HCT116 (cell line): Measurements from ENCODE around the gene GRM5. TPM values are rescaled to one million over a fixed set of nuclear protein-coding genes. Genes with fewer than 3 reads are reported as not detected.
"Not testable (repeated sequence)": the region's sequence is repeated elsewhere in the genome, so short reads cannot be mapped to it uniquely, and the experiment has no call there.

Experiments used
- ATAC-seq: fragments of 200-7000 bp; cut with Tn5 transposase; 2 replicates; pipeline ENCODE4 v1.9.1; 2020; ENCODE audit warnings: mild to moderate bottlenecking, moderate library complexity
- BruUV-seq: library from RNA; stranded (reverse); fragments of 400-500 nt; replicated peaks from 2 replicates; lab custom pipeline; 2021; lab: Mats Ljungman, UMichigan
- CTCF ChIA-PET: fragments of 300-600 bp; sonication (Branson Sonifier 250); formaldehyde crosslinking; loops from one replicate; lab custom pipeline; 2021; ENCODE audit warnings: antibody characterized with exemption; lab: Charles Lee
- POLR2A ChIA-PET: fragments of 300-600, 350-600 bp; sonication (Branson Sonifier 250); formaldehyde crosslinking; loops from one replicate; lab custom pipeline; 2021; ENCODE audit warnings: antibody characterized with exemption; lab: Charles Lee
- RAD21 ChIA-PET, 2 experiments: fragments of 300-600 bp; sonication (Branson Sonifier 250); formaldehyde crosslinking; loops; one replicate each; lab custom pipeline; 2023; ENCODE audit warnings: low total read pairs in 2 of 2; ENCODE audit not compliant: uncharacterized antibody in 2 of 2, unreplicated experiment in 2 of 2, low non-redundant PET in 1 of 2; lab: Charles Lee
- DNase-seq: peaks from one replicate; pipeline ENCODE4 v3.0.0-alpha.2; 2010; ENCODE audit warnings: low read depth, low spot score
- H2AFZ ChIP-seq: fragments of 200-600 bp; shearing (Covaris generic), sonication (generic); 2 replicates; pipeline ENCODE4 v1.6.1; 2017; ENCODE audit warnings: low read depth, mixed run types, mixed read lengths, antibody characterized with exemption, low read length; ENCODE audit not compliant: poor library complexity, severe bottlenecking
- H3K27ac ChIP-seq: 2 replicates; pipeline ENCODE4 v1.5.1; 2012; ENCODE audit warnings: low read depth, low read length
- H3K27me3 ChIP-seq: fragments of 200-600 bp; sonication (generic); 2 replicates; pipeline ENCODE4 v1.6.1; 2016; ENCODE audit warnings: mixed run types, low read length, mixed read lengths; ENCODE audit not compliant: insufficient read depth
- H3K36me3 ChIP-seq, 2 experiments: fragments of 200-500 bp in 1 of 2; fragments of 200-600 bp in 1 of 2; sonication (Bioruptor generic) in 1 of 2; sonication (generic) in 1 of 2; 2 replicates each; pipeline versions ENCODE4 v1.5.1 to v1.6.1; 2014 to 2016; ENCODE audit warnings: low read length in 2 of 2, inconsistent platforms in 1 of 2, mixed read lengths in 1 of 2, mixed run types in 1 of 2; ENCODE audit not compliant: insufficient read depth in 2 of 2, control insufficient read depth in 1 of 2
- H3K4me1 ChIP-seq, 2 experiments: fragments of 200-600 bp in 1 of 2; sonication (generic) in 1 of 2; 2 replicates each; pipeline versions ENCODE4 v1.5.1 to v1.6.1; 2012 to 2017; ENCODE audit warnings: low read length in 2 of 2, inconsistent platforms in 1 of 2, mild to moderate bottlenecking in 1 of 2, mixed read lengths in 1 of 2, mixed run types in 1 of 2, moderate library complexity in 1 of 2; ENCODE audit not compliant: insufficient read depth in 2 of 2, control insufficient read depth in 1 of 2
- H3K4me2 ChIP-seq: fragments of 200-600 bp; sonication (generic); 2 replicates; pipeline ENCODE4 v1.6.1; 2017; ENCODE audit warnings: mixed run types, low read length, mixed read lengths
- H3K4me3 ChIP-seq, 2 experiments: fragments of 200-600 bp in 1 of 2; sonication (generic) in 1 of 2; replicated peaks in 1 of 2; 2 replicates each; pipeline ENCODE4 v1.5.1; 2011 to 2016; ENCODE audit warnings: low read length in 2 of 2, control low read depth in 1 of 2, low read depth in 1 of 2, mild to moderate bottlenecking in 1 of 2, mixed read lengths in 1 of 2, mixed run types in 1 of 2
- H3K79me2 ChIP-seq: fragments of 200-600 bp; sonication (generic); 2 replicates; pipeline ENCODE4 v1.6.1; 2017; ENCODE audit warnings: mild to moderate bottlenecking, mixed run types, low read length, moderate library complexity, mixed read lengths; ENCODE audit not compliant: insufficient read depth
- H3K9ac ChIP-seq: fragments of 200-600 bp; sonication (generic); 2 replicates; pipeline ENCODE4 v1.6.1; 2016; ENCODE audit warnings: low read length, mixed read lengths
- H3K9me2 ChIP-seq: fragments of 200-600 bp; sonication (generic), shearing (Covaris generic); 2 replicates; pipeline ENCODE4 v1.6.1; 2017; ENCODE audit warnings: mixed run types, mild to moderate bottlenecking, moderate library complexity; ENCODE audit not compliant: insufficient read depth
- H3K9me3 ChIP-seq, 2 experiments: fragments of 200-500 bp in 1 of 2; fragments of 200-600 bp in 1 of 2; sonication (Bioruptor generic) in 1 of 2; sonication (generic) in 1 of 2; 2 replicates each; pipeline ENCODE4 v1.6.1; 2014 to 2017; ENCODE audit warnings: low read length in 2 of 2, mixed read lengths in 2 of 2, inconsistent platforms in 1 of 2, low read depth in 1 of 2, mild to moderate bottlenecking in 1 of 2, mixed run types in 1 of 2, moderate library complexity in 1 of 2; ENCODE audit not compliant: control insufficient read depth in 1 of 2, insufficient read depth in 1 of 2
- H4K20me1 ChIP-seq: fragments of 200-600 bp; sonication (generic), shearing (Covaris generic); 2 replicates; pipeline ENCODE4 v1.6.1; 2017; ENCODE audit warnings: mixed run types, mild to moderate bottlenecking, moderate library complexity; ENCODE audit not compliant: insufficient read depth
- JUND ChIP-seq: IDR thresholded peaks from 2 replicates; pipeline ENCODE4 v1.6.1; 2012
- intact Hi-C: fragments of 100-400 bp; cut with micrococcal nuclease; formaldehyde crosslinking; loops from 2 replicates; pipeline ENCODE4 v1.10.0; 2022
- total RNA-seq: library from RNA; stranded (reverse); gene quantifications from one replicate; pipeline ENCODE4 v1.2.1, GENCODE V29; 2021; ENCODE audit not compliant: unreplicated experiment

Gene GRM5
- total RNA-seq, 1 experiment from 2014 or later, result not detected

DNA sequence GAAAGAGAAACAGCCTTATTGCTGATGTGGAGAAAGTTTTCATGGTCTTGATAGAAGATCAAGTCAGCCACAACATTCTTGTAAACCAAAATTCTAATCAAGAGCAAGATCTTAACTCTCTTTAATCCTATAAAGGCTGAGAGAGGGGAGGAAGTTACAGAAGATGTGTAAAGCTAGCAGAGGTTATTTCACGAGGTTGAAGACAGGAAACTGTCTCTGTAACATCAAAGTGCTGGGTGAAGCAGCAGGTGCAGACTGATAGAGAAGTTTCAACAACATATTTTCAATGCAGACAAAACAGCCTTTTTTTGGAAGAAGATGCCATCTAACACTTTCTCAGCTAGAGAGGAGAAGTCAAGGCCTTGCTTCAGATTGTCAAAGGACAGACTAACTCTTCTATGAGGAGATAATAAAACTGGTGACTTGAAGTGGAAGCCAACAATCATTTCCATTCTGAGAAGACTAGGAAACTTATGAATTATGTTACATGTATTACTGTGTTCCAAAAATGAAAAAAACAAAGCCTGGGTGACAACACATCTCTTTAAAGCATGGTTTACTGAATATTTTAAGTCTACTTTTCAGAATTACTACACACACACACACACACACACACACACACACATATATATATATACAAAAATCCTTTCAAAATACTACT, 221.9 kb downstream of the GRM5 start:
- POLR2A ChIA-PET, H4K20me1 ChIP-seq, CTCF ChIA-PET, H3K9me3 ChIP-seq, H3K4me2 ChIP-seq, H3K27me3 ChIP-seq, H3K79me2 ChIP-seq, H3K36me3 ChIP-seq, H2AFZ ChIP-seq, RAD21 ChIA-PET, H3K4me3 ChIP-seq, ATAC-seq, H3K4me1 ChIP-seq, H3K27ac ChIP-seq, H3K9me2 ChIP-seq, BruUV-seq, intact Hi-C loops, H3K9ac ChIP-seq, DNase-seq: not testable (repeated sequence)

DNA sequence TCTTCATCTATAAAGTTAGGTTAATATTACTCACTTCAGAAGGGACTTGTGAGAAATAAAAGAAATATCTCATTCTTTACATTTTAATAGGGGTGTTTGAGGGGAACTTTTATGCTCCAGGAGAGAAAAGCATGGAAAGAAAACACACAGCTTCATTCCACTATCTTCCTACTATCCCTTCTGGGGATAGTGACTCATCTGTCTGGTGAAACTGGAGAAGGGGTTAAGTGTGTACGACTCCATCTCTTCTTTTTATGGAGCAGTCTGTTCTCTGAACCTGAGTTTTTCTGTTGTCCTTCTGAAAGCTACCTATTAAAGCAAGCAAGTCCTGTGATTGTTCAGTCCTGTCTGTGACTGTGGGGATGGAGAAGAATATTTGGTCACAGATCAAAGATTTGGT, 227.6 kb downstream of the GRM5 start:
- H3K27me3 ChIP-seq, H3K79me2 ChIP-seq, H4K20me1 ChIP-seq, CTCF ChIA-PET, H3K4me1 ChIP-seq, H3K4me2 ChIP-seq, H2AFZ ChIP-seq, H3K4me3 ChIP-seq, H3K9me2 ChIP-seq, H3K36me3 ChIP-seq, BruUV-seq, H3K9ac ChIP-seq, RAD21 ChIA-PET, POLR2A ChIA-PET, H3K27ac ChIP-seq, H3K9me3 ChIP-seq, intact Hi-C loops: not testable (repeated sequence)
- 0 out of 2 replicates have a peak, but pooled peaks have one; percentile 15 for TF ChIP-seq JUND
- ATAC-seq, result peak; percentile 40; the same call in 1 of the 2 replicates
- DNase-seq, result peak; percentile 0

DNA sequence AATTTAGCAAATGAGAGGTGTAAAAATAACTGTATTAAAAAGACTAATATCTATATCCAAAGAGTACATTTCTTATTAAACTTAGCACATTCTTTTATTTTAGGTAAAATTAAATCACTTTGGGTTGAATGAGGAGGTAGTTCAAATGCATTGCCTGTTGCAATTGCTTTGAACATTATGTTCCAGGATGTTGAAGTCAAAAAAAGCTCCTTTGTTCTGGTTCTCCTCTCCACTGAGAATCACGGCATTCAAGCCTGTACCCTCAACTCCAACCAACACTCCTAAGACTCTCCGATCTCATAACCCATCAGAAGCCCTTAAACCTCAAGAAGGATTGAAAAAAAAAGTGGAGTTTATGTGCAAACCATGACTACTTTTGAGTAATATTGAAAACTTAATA, 230.1 kb downstream of the GRM5 start:
- ATAC-seq, H3K9me3 ChIP-seq, intact Hi-C loops, POLR2A ChIA-PET, H3K4me1 ChIP-seq, H4K20me1 ChIP-seq, CTCF ChIA-PET, RAD21 ChIA-PET, H3K79me2 ChIP-seq, H3K4me2 ChIP-seq, BruUV-seq, H2AFZ ChIP-seq, H3K27ac ChIP-seq, H3K27me3 ChIP-seq, H3K36me3 ChIP-seq, H3K9ac ChIP-seq, H3K4me3 ChIP-seq, DNase-seq, H3K9me2 ChIP-seq: not testable (repeated sequence)
